ENCODE measurements around the gene FAAP20.

- TF ChIP-seq CTCF (IDR thresholded peaks at IDR 0.05; ENCODE audit: control extremely low read depth in 1 of 3, insufficient read depth in 1 of 3, low read depth in 1 of 3, low read length in 3 of 3) (no peak), MAX (IDR thresholded peaks at IDR 0.05) (no peak), POLR2A (IDR thresholded peaks at IDR 0.05; ENCODE audit: control extremely low read depth in 1 of 2, low read depth in 2 of 2, low read length in 2 of 2) (no peak), JUND (IDR thresholded peaks at IDR 0.05; ENCODE audit: low read length) (no peak), CEBPB (IDR thresholded peaks at IDR 0.05; ENCODE audit: low read depth, low read length) (no peak), TEAD4 (IDR thresholded peaks at IDR 0.05; ENCODE audit: low read depth, low read length) (no peak), TAF1 (IDR thresholded peaks at IDR 0.05; ENCODE audit: low read depth, low read length) (no peak), JUN (IDR thresholded peaks at IDR 0.05; ENCODE audit: low read depth, low read length) (no peak), SP2 (IDR thresholded peaks at IDR 0.05; ENCODE audit: low read length) (no peak), SIN3A (conservative IDR thresholded peaks at IDR 0.05 in 1 of 2, IDR thresholded peaks at IDR 0.05 in 1 of 2; ENCODE audit: low read depth in 1 of 2, low read length in 2 of 2) (no peak), TBP (IDR thresholded peaks at IDR 0.05; ENCODE audit: low read depth, low read length) (no peak), ATF3 (IDR thresholded peaks at IDR 0.05; ENCODE audit: insufficient read depth, low read depth, low read length) (no peak)
Observed at GRCh38 chr1:2169200-2169836, 25.3 kb downstream of the FAAP20 start.

Measured in H1 (cell line).